Mucosa of rectum (tissue), 2 donors: ENCODE measurements around the gene TMEM47.

Experiments used
- H3K27ac ChIP-seq, 2 donors: one replicate each; pipeline ENCODE4 v1.7.0; 2013; ENCODE audit warnings: inconsistent platforms in 2 of 2, low read depth in 2 of 2, low read length in 2 of 2
- H3K27me3 ChIP-seq, 2 donors: one replicate each; pipeline ENCODE4 v1.7.0; 2013; ENCODE audit warnings: low read length in 2 of 2; ENCODE audit not compliant: control insufficient read depth in 2 of 2, insufficient read depth in 2 of 2
- H3K36me3 ChIP-seq, 2 donors: one replicate each; pipeline ENCODE4 v1.7.0; 2013; ENCODE audit warnings: low read length in 2 of 2; ENCODE audit not compliant: control insufficient read depth in 2 of 2, insufficient read depth in 2 of 2
- H3K4me1 ChIP-seq, 2 donors: one replicate each; pipeline ENCODE4 v1.7.0; 2013; ENCODE audit warnings: low read length in 2 of 2, mild to moderate bottlenecking in 1 of 2; ENCODE audit not compliant: control insufficient read depth in 2 of 2, insufficient read depth in 2 of 2
- H3K4me3 ChIP-seq, 2 donors: one replicate each; pipeline ENCODE4 v1.7.0; 2013; ENCODE audit warnings: low read length in 2 of 2
- H3K9ac ChIP-seq, 2 donors: one replicate each; pipeline ENCODE4 v1.7.0; 2013; ENCODE audit warnings: low read length in 2 of 2, low read depth in 1 of 2, mild to moderate bottlenecking in 1 of 2
- H3K9me3 ChIP-seq, 2 donors: one replicate each; pipeline ENCODE4 v1.7.0; 2013; ENCODE audit warnings: low read length in 2 of 2; ENCODE audit not compliant: control insufficient read depth in 2 of 2
- donor health status: healthy.
- donor health status: Normal muscosa, but diverticular disease.

TMEM47 gene

GRCh38 chrX:34656842-34657725 lies at the start of gene TMEM47:
TSS of gene TMEM47 (minus strand) at chrX:34657285. CDS start at chrX:34657029, 256 bp downstream.
- Histone ChIP-seq H3K4me1 (no peaks in the 10 kb centered on the region), H3K9ac (peak within 1 kb of the TSS in 1 of 2 donors; percentile 57), H3K9me3 (no peaks in the 10 kb centered on the region), H3K4me3 (peak within 1 kb of the TSS; percentile 44 to 72), H3K27ac (peak within 1 kb of the TSS; percentile 49 to 53), H3K36me3 (no peaks in the 10 kb centered on the region), H3K27me3 (peaks cover 6 to 11% of the 10 kb centered on the region in 2 donors)

DNA sequence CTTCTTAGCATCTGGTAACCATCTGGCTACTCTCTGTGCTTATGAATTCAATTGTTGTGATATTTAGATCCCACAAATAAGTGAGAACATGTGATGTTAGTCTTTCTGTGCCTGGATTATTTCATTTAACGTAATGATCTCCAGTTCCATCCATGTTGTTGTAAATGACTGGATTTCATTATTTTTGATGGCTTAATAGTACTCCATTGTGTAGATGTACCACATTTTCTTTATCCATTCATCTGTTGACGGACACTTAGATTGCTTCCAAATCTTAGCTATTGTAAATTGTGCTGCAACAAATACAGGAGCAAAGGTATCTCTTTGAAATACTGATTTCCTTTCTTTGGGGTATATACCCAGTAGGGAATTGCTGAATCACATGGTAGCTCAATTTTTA lies 30.0 kb upstream of the TMEM47 start:
- Histone ChIP-seq H3K9me3 (no peaks in the 10 kb centered on the region), H3K9ac (no peak overlapping the region), H3K4me3 (no peak overlapping the region), H3K36me3 (no peaks in the 10 kb centered on the region), H3K27me3 (no peaks in the 10 kb centered on the region), H3K27ac (no peak overlapping the region), H3K4me1 (no peaks in the 10 kb centered on the region)

GRCh38 chrX:34659575-34659974 lies 2.5 kb upstream of the TMEM47 start:
- Histone ChIP-seq H3K4me3 (no peak overlapping the region), H3K27me3 (peaks cover 6 to 11% of the 10 kb centered on the region in 2 donors), H3K9me3 (no peaks in the 10 kb centered on the region), H3K4me1 (no peaks in the 10 kb centered on the region), H3K9ac (no peak overlapping the region), H3K36me3 (no peaks in the 10 kb centered on the region), H3K27ac (no peak overlapping the region)

- Histone ChIP-seq H3K27ac (no peak overlapping the region), H3K9me3 (no peaks in the 10 kb centered on the region), H3K27me3 (peaks cover 6 to 11% of the 10 kb centered on the region in 2 donors), H3K4me1 (no peaks in the 10 kb centered on the region), H3K4me3 (no peak overlapping the region), H3K9ac (no peak overlapping the region), H3K36me3 (no peaks in the 10 kb centered on the region)
Measured at GRCh38 chrX:34658326-34658725, 1.2 kb upstream of the TMEM47 start.

DNA sequence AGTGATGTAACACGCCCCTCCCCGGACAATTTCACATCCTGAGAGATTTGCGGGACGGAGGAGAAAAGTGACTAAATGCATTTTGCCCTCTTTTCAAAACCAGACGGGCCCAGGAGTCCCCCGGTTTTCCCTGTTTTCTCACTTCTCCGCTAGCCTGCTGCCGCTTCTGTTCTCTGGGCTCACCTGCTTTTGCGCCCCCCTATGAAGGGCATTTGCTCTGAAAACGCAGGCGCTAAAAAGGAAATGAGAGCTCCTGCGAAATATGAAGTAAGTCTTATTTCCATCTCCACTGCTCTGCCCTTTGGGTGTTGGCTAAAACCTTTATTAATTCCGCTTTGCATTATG lies 613 bp upstream of the TMEM47 start:
- no peaks in the 10 kb centered on the region for H3K4me1 ChIP-seq
- peaks cover 6 to 11% of the 10 kb centered on the region in 2 donors for H3K27me3 ChIP-seq
- no peaks in the 10 kb centered on the region for H3K9me3 ChIP-seq
- no peak overlapping the region for H3K27ac ChIP-seq
- H3K4me3 ChIP-seq = peak overlapping the region; percentile 33 to 51
- H3K9ac ChIP-seq = no peak overlapping the region
- H3K36me3 ChIP-seq = no peaks in the 10 kb centered on the region

GRCh38 chrX:34656467-34656841 lies 631 bp downstream of the TMEM47 start:
- peak overlapping the region; percentile 49 to 53 for H3K27ac ChIP-seq
- H3K27me3 ChIP-seq = peaks cover 6 to 11% of the 10 kb centered on the region in 2 donors
- H3K36me3 ChIP-seq = no peaks in the 10 kb centered on the region
- no peaks in the 10 kb centered on the region for H3K9me3 ChIP-seq
- no peaks in the 10 kb centered on the region for H3K4me1 ChIP-seq
- peak overlapping the region; percentile 44 to 72 for H3K4me3 ChIP-seq
- peak overlapping the region in 1 of 2 donors; percentile 57 for H3K9ac ChIP-seq

DNA sequence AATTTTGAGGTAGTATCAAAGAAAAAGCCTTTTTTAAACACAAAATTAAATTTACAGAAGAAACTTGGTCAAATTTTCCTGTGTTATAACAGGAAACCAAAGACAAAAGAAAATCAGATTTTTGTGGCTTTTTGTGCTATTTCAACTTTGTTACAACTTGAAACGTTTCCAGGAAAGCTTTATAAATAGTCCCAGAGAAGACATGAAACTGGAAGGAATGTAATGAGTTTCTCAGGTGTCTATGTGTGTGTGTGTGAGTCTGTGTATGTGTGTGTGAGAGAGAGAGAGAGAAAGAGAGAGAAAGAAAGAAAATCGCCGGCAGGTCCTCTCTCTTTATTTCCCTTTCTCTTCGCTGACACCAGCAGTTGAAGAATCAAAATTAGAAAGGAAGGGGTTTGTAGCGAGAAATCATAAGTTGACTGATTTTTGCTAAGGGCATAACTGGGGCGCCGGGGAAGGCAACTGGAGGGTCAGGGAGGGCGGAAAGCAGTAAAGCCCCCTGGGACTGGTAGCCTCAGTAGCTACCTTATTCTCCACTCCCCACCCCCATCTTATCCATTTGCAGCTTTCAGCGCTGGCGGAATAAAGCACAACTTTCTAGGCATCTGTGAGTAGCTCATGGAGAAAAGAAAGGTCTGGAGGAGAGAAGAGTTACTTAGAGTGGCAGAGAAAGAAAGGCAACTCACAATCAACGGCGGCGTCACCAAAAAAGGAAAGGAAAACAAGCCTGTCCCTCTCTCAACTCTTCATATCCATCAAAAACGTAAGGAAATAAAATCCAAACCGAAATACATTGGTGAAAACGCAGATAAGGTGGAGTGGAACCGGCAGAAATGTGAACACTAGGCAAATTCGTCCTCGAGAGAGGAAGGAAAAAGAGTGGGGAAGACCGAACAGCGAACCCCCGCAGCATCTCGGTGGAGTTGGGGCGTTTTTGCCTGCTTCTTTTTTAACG lies 1.3 kb downstream of the TMEM47 start:
- H3K9me3 ChIP-seq = no peaks in the 10 kb centered on the region
- H3K36me3 ChIP-seq = no peaks in the 10 kb centered on the region
- H3K4me1 ChIP-seq = no peaks in the 10 kb centered on the region
- peak overlapping the region in 1 of 2 donors; percentile 57 for H3K9ac ChIP-seq
- H3K27me3 ChIP-seq = peaks cover 6 to 11% of the 10 kb centered on the region in 2 donors
- peak overlapping the region; percentile 49 to 53 for H3K27ac ChIP-seq
- peak overlapping the region; percentile 44 to 72 for H3K4me3 ChIP-seq

DNA sequence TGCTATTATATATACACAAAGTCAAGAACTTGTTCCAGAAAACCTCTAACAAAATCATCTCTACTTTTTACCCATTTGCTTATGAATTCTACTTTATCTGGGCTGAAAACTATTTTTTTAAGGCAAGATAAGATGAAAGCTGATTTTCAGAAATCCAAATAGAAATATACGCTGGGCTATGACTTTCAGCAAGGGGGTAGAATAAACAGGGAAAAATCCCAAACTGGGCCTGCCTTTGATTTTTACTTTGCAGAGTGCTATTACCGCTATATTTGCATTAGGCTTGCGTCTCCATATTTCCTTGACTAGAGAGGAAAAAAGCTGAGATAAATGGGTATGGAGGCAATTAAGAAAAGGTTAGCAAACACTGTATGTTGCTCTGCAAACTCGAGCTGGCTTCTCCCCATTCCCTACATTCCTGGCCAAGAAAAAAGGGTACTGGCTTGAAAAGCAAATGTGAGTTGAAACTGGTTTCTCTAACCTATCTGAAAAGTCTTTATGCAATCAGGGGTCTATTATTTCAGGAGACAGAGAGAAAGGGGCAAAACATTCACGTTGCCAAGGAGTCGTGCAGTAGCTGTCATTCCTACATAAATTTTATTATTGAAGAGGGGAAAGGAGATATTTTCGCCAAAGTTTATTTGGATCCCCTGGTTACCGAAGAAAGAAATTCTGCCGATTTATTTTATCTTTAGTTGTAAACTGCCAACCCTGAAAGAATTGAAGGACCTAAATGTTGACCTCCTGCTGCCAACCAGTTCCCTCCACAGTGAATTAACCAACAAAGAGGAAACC lies 2.2 kb downstream of the TMEM47 start:
- H3K4me3 ChIP-seq = peak overlapping the region; percentile 3 to 72
- no peaks in the 10 kb centered on the region for H3K4me1 ChIP-seq
- H3K27ac ChIP-seq = no peak overlapping the region
- H3K9me3 ChIP-seq = no peaks in the 10 kb centered on the region
- H3K9ac ChIP-seq = no peak overlapping the region
- no peaks in the 10 kb centered on the region for H3K36me3 ChIP-seq
- peaks cover 6 to 11% of the 10 kb centered on the region in 2 donors for H3K27me3 ChIP-seq

- no peak overlapping the region for H3K9ac ChIP-seq
- H3K27ac ChIP-seq = peak overlapping the region in 1 of 2 donors; percentile 14
- H3K27me3 ChIP-seq = peaks cover 6 to 11% of the 10 kb centered on the region in 2 donors
- H3K4me1 ChIP-seq = no peaks in the 10 kb centered on the region
- H3K9me3 ChIP-seq = no peaks in the 10 kb centered on the region
- no peak overlapping the region for H3K4me3 ChIP-seq
- H3K36me3 ChIP-seq = no peaks in the 10 kb centered on the region
Measured at GRCh38 chrX:34653811-34654210, 3.3 kb downstream of the TMEM47 start.
